GM21526 (cell line): Measurements from ENCODE around the gene SLC2A10.

Experiments
- ATAC-seq: cut with Tn5 transposase; IDR thresholded peaks from one replicate; pipeline ENCODE4 v1.9.1; 2021; ENCODE audit warnings: moderate library complexity; ENCODE audit not compliant: unreplicated experiment, low FRiP score

Gene SLC2A10

DNA sequence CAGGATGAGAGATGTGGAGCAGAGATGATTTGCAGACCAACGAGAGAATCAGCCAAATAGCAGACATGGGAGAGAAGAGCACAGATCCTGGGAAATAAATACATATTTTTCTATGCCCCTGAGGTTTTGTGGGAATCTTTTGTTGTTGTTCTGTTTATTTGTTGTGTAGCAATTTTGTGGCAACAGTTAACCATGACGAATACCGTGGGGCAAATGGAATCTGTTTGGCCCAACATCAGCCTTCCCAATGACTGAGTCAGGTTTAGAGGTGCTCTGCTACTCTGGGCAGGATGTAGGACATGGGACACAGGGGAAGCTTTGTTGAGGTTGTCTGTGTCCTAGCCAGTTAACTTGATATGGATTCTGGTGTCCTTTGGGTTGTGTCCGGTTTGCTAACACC, 7.9 kb upstream of the SLC2A10 start:
- no peak for ATAC-seq

- no peak for ATAC-seq
Observed at GRCh38 chr20:46701986-46702385, 7.5 kb upstream of the SLC2A10 start.

DNA sequence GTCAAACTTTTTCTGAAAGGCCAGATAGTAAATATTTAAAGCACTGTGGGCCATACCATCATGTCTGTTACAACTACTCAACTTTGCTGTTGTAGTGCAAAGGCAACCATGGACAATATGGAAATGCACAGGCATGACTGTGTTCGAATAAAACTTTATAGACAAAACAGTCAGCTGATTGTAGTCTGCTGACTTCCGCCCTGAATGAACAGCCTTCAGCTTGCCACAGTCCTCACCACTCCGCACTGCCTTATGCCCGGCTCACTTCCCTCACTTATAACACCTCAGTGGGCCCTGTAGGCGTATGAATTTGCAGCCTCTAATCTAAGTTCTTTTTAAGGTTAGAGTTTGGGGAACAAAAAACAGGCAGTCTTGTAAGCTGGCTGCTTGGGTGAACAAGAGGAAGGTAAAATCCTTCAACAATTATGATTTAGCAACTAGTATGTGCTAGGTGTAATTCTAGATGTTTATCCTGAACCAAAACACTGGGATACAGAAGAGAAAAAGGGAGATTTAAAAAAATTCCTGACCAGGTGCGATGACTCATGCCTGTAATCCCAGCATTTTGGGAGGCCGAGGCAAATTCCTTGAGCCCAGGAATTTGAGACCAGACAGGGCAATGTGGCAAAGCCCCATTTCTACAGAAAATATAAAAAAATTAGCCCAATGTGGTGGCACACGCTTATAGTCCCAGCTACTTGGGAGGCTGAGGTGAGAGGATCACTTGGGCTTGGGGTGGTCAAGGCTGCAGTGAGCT, 6.8 kb upstream of the SLC2A10 start:
- ATAC-seq, result no peak

DNA sequence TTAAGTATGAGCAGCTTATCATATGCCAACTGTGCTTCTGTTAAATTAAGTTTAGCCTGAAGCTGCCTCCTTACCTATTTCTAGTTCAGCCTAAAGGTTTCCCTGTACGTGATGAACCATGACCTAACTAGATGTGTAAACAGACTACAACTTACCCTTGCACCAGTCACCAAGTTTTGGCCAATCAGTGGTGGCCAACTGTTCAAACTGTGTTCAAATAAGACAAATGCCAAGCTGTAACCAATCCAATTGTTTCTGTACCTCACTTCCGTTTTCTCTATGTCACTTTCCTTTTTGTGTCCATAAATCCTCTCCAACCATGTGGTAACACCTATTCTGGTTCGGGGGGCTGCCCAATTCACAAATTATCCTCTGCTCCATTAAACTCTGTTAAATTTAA, 6.0 kb upstream of the SLC2A10 start:
- ATAC-seq, result no peak

GRCh38 chr20:46704714-46705377, 4.6 kb upstream of the SLC2A10 start:
- no peak for ATAC-seq

DNA sequence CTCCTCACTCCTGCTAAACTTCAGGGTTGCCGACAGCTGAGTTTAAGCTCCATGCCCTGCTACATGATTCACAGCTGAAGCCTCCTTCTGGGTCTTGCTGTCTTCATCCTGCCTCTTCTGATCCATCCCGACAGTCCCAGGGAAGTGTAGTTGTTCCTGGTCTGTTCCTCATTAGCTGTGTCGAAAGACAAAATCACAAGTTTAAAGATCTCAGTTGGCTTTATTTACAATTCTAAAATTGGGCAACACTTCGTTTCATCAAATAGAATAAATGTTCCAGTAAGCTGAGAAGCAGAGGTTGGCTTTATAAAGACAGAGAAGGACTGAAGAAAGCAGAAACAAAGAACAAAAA, 4.1 kb upstream of the SLC2A10 start:
- no peak for ATAC-seq

GRCh38 chr20:46706242-46706641, 3.2 kb upstream of the SLC2A10 start:
- ATAC-seq, result no peak

DNA sequence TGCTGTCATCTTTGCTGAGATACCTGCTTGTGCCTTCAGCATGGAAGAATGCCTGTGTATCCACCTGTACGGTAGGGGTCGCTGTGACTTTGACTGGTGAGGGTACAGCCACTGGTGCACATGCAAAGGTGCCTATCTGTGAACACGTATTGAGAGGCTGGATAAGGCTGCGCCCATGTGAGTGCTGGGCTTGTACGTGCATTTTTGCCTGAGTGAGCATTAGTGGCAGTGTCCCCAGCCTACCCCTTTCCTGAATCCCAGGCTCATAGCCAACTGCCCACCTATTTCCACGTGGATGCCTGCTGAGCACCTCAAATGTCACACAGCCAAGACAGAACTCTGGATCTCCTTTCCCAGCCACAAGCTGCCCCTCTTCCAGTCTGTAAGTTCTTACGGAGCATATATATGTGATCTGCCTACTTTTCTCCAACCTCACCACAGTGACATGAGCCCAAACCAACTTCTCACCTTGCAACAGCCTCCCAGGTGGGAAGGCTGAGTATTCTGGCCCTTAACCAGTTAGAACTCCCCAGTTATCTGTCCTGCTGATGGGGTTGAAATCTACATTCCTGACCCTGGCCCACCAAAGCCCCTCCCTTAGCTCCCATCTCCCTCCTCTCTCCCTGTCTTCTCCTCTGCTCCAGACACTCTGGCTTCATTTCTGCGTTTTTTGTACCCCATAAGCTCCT, 1.1 kb upstream of the SLC2A10 start:
- no peak for ATAC-seq

DNA sequence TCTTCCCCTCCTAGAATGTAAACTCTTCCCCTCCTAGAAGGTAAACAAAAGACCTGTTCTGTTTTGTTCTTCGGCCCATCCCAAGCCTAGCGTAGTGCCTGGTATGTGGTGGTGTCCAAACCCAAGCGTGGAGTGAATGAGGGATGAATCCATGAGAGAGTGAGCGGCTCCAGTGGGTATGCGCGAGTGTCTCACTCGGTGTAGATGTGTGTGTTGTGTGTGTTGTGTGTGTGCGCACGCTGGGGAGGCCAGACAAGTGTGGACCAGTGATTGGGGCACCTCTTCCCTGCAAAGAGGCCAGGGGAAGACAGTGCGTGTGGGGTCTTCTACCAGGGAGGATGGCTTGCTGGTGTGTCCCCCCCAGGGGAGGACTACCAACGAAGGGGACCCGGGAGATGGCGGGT, 392 bp upstream of the SLC2A10 start:
- no peak for ATAC-seq

GRCh38 chr20:46710153-46710913, 884 bp downstream of the SLC2A10 start:
- ATAC-seq, result no peak

DNA sequence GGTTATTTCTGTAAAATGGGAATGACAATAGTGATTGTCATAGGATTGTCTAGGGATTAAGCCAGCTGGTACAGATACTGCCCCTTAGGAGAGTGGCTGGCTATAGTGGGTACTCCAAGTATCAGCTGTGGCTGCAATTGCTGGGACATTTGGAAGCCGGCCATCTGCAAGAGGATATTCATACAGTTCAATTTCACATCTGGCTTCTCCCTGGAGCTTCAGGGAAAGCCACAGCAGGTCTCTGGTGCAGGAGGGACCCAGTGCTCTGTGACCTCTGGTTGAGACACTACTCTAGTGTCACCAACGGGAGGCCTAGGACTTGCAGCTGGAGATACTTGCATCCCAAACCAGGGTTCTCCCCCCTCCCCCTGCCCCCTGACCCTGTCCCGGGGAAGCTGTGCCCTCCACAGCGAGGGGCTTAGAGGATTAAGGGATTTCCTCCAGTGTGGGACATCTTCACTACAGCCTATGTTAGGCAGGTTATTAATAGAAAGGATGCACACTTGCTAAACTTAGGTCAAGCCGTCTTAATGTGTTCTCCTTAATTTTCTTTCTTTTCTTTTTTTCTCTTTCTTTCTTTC, 2.7 kb downstream of the SLC2A10 start:
- ATAC-seq, result no peak

GRCh38 chr20:46713957-46714834, 4.7 kb downstream of the SLC2A10 start:
- ATAC-seq, result no peak

- ATAC-seq, result no peak
Observed at GRCh38 chr20:46715292-46715756, 5.9 kb downstream of the SLC2A10 start.

DNA sequence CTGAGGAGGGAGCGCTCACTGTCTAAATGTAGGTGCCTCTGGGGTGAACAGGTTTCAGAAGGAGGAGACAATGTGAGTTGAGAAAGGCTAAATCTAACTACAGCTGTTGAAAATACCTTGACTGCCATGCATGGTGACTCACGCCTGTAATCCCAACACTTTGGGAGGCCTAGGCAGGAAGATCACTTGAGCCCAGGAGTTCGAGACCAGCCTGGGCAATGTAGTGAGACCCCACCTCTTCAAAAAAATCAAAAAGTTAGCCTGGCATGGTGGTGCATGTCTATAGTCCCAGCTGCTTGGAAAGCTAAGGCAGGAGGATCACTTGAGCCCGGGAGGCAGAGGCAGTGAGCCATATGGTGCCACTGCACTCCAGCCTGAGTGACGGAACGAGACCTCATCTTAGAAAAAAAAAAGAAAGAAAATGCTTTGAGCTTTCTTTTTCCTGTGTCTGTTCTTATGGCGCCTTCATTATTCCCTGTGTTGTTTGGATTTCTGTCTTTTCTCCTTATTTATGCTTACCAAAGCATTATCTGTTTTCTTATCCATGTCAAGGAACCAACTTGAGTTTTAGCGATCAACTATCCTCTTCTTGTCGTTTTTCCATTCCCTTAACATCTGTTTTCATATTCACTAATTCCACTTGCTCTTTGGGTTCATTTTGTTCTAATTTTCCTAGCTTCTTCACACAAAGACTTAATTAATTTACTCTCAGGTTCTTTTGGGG, 8.5 kb downstream of the SLC2A10 start:
- ATAC-seq, result no peak

GRCh38 chr20:46720019-46720418, 10.6 kb downstream of the SLC2A10 start:
- ATAC-seq, result no peak

- ATAC-seq, result no peak
Observed at GRCh38 chr20:46720776-46721425, 11.5 kb downstream of the SLC2A10 start.

GRCh38 chr20:46721476-46721875, 12.0 kb downstream of the SLC2A10 start:
- no peak for ATAC-seq

GRCh38 chr20:46722450-46722849, 13.0 kb downstream of the SLC2A10 start:
- ATAC-seq, result no peak
